DMS114 treated with DMSO at 0.1 percent for 48 hours (cell line): ENCODE data around the gene RAB35.
"Not testable (repeated sequence)": the region's sequence is repeated elsewhere in the genome, so short reads cannot be mapped to it uniquely, and the experiment has no call there.

ENCODE experiments used
- DNase-seq: peaks from one replicate; lab custom pipeline; 2025; ENCODE audit not compliant: unreplicated experiment; lab: John Stamatoyannopoulos, UW

The RAB35 gene

DNA sequence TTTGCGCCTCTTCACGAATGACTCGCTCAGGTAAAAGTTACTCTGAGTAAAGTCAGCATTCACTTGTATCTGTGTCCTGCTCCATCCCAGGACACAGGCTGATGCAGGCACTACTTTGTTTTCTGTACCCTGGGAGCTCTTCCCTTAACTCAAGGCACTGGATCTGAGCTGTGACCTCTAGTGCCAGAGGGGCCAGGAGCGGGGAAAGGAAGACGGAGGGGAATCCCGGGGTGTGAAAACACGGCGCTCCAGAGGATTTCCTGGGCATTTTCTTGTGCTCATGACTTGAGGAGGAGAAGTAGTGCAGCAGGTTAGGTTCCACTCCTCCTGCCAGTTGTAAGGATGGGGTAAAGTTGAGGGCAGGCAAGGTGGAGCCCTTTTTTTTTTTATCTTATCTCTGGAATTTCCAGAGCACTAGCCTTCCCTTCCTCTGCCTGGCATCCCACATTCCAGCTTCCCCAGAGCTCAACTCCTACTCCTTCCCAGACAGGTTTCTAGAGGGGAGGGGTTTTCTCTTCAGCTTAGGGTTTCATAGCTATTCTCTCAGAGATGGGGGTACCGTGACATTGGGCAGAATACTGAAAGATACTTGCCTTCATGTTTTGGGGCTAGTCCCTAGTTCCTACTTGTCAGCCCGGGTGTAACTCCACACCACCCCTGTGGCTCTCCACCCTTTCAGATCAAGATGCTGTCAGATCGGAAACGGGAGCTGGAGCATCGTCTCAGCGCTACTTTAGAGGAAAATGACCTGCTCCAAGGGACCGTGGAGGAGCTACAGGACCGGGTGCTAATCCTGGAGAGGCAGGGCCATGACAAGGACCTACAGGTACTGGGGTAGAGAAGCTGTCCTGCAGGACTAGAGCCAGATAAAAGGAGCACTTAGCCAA lies 52.3 kb downstream of the RAB35 start:
- DNase-seq: no peak

- DNase-seq: no peak
Measured at GRCh38 chr12:120062976-120063579, 53.5 kb downstream of the RAB35 start.

- no peak for DNase-seq
Measured at GRCh38 chr12:120061575-120062214, 54.9 kb downstream of the RAB35 start.

DNA sequence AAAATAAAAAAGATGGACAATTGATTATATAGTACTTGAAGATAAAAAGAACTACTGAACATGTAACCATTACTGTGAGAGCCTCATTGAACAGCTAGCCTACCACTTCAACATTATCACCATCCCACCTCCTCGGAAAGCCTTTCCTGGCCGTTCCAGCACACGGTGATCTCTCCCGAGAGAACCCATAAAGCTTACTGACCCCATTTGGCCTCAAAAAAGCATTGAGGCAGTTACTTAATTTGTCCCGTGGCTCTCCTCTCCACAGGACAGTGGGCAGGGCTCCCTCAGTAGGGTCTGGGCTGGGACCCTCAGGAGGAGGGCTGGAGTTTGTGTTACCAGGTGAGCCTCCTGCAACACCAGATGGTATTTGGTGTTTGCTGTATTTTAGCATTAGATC lies 55.8 kb downstream of the RAB35 start:
- no peak for DNase-seq

DNA sequence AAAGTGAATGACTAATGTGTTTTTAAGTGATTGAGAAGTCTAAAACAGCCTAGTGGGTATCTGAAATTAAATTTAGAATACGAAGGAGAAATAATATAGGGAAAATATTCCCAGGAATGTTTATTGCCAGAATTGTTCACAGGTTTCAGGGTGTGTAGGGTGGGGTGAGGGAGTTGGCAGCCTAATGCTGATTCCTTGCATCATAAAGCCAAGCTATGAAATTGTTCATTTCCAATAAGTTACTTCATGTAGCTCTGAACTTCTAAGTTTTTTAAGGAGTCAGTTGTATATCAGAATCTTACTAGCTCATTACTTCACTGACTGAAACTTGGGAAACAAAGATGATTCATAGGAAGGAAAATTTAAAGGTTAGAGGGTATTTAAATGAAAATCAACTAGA lies 56.4 kb downstream of the RAB35 start:
- DNase-seq: no peak

DNA sequence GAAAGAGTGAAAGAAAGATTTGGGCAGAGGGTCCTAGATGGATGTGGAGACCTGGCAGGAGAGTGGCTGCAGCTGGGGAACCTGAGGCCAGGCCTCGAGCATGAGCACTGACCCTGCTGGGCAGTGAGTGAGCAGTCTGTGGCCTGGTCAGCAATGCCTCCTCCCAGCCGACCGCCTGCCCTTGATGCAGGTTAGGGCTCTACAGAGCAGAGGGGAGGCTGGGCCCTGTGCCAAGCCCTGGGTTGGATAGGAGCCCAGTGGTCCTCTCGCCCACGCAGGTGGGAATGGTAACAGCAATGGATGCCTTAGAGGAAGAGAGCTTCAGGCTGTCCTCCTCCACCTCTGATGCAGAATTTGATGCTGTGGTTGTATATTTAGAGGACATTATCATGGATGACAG lies 59.8 kb downstream of the RAB35 start:
- DNase-seq: no peak

- no peak for DNase-seq
Measured at GRCh38 chr12:120055231-120056000, 61.1 kb downstream of the RAB35 start.

GRCh38 chr12:120054293-120054692 lies 62.3 kb downstream of the RAB35 start:
- no peak for DNase-seq

- no peak for DNase-seq
Measured at GRCh38 chr12:120051535-120051934, 65.0 kb downstream of the RAB35 start.

GRCh38 chr12:120049426-120049825 lies 67.1 kb downstream of the RAB35 start:
- no peak for DNase-seq

GRCh38 chr12:120048263-120048662 lies 68.3 kb downstream of the RAB35 start:
- DNase-seq: no peak

- DNase-seq: no peak
Measured at GRCh38 chr12:120047072-120047471, 69.5 kb downstream of the RAB35 start.

DNA sequence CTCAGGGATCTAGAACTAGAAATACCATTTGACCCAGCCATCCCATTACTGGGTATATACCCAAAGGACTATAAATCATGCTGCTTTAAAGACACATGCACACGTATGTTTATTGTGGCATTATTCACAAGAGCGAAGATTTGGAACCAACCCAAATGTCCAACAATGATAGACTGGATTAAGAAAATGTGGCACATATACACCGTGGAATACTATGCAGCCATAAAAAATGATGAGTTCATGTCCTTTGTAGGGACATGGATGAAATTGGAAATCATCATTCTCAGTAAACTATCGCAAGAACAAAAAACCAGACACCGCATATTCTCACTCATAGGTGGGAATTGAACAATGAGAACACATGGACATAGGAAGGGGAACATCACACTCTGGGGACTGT lies 71.2 kb downstream of the RAB35 start:
- DNase-seq: not testable (repeated sequence)
